Activated CD8-positive, alpha-beta memory T cell treated with anti-CD3 and anti-CD28 coated beads, Interleukin-2, amount 10 ng/mL, durations not matched to agents 7 days and 5 days (primary cell): Measurements from ENCODE around the gene ARL17B. TPM values are rescaled to one million over a fixed set of nuclear protein-coding genes. Genes with fewer than 3 reads are reported as not detected.

Source experiments
- total RNA-seq, 2 experiments: library from RNA; stranded (reverse); gene quantifications; one replicate each; pipeline ENCODE4 v1.2.3, GENCODE V29; 2021

ARL17B gene
- total RNA-seq, 2 experiments from 2014 or later: 23.0 to 28.2 TPM

Other genes with a start within 250 kb of the ARL17B start
- gene KANSL1, start 168.3 kb downstream of the ARL17B start, total RNA-seq: 100 to 1,000 TPM in 1 of 2 experiments, 10 to 100 TPM in 1; 85.7 to 132 TPM
- gene LRRC37A, start 66.6 kb downstream of the ARL17B start, total RNA-seq: 1 to 10 TPM; 2.5 to 8.0 TPM
- 10 to 100 TPM; 13.0 to 20.9 TPM for gene LRRC37A2, start 150.7 kb upstream of the ARL17B start, total RNA-seq
- 10 to 100 TPM; 16.8 to 19.9 TPM for gene ARL17A, start 217.9 kb upstream of the ARL17B start, total RNA-seq
- 10 to 100 TPM; 44.2 to 50.0 TPM for gene NSF, start 228.9 kb upstream of the ARL17B start, total RNA-seq